OCI-LY7 (cell line): Measurements from ENCODE around the gene RNF220. TPM values are rescaled to one million over a fixed set of nuclear protein-coding genes. Genes with fewer than 3 reads are reported as not detected.

Experiments used
- BruUV-seq: library from RNA; stranded (reverse); fragments of 400-500 nt; replicated peaks from 2 replicates; lab custom pipeline; 2021; lab: Mats Ljungman, UMichigan
- CTCF ChIA-PET: fragments of 300-600 bp; sonication (Branson Sonifier 250); formaldehyde crosslinking; loops from one replicate; lab custom pipeline; 2022; ENCODE audit warnings: antibody characterized with exemption; ENCODE audit not compliant: unreplicated experiment; lab: Charles Lee
- POLR2A ChIA-PET: fragments of 300-600 bp; sonication (Branson Sonifier 250); formaldehyde crosslinking; loops from one replicate; lab custom pipeline; 2022; ENCODE audit warnings: antibody characterized with exemption; lab: Charles Lee
- DNase-seq: peaks from one replicate; pipeline ENCODE4 v3.0.0-alpha.2; 2015; ENCODE audit warnings: low spot score
- H2AFZ ChIP-seq: fragments of 200-600 bp; sonication (generic), shearing (Covaris generic); 2 replicates; pipeline ENCODE4 v1.6.1; 2014; ENCODE audit warnings: mild to moderate bottlenecking, antibody characterized with exemption, low read length, moderate library complexity
- H3K27ac ChIP-seq: fragments of 200-600 bp; sonication (generic); 2 replicates; pipeline ENCODE4 v1.5.1; 2014; ENCODE audit warnings: mixed run types, low read depth, mild to moderate bottlenecking, moderate library complexity, low read length, inconsistent platforms; ENCODE audit not compliant: poor library complexity, severe bottlenecking
- H3K36me3 ChIP-seq: fragments of 200-600 bp; sonication (generic); 2 replicates; pipeline ENCODE4 v1.6.1; 2014; ENCODE audit warnings: mild to moderate bottlenecking, antibody characterized with exemption, low read length, moderate library complexity, mixed read lengths; ENCODE audit not compliant: insufficient read depth
- H3K4me1 ChIP-seq: fragments of 200-600 bp; sonication (generic); 2 replicates; pipeline ENCODE4 v1.5.1; 2014; ENCODE audit warnings: mild to moderate bottlenecking, low read length; ENCODE audit not compliant: insufficient read depth, poor library complexity, severe bottlenecking
- H3K4me2 ChIP-seq: fragments of 200-600 bp; sonication (generic); 2 replicates; pipeline ENCODE4 v1.6.1; 2014; ENCODE audit warnings: mild to moderate bottlenecking, low read length
- H3K4me3 ChIP-seq: fragments of 200-600 bp; sonication (generic); 2 replicates; pipeline ENCODE4 v1.5.1; 2014; ENCODE audit warnings: mild to moderate bottlenecking, low read depth, low read length; ENCODE audit not compliant: poor library complexity, severe bottlenecking
- H3K79me2 ChIP-seq: fragments of 200-600 bp; sonication (generic); 2 replicates; pipeline ENCODE4 v1.6.1; 2016; ENCODE audit warnings: low read depth, mild to moderate bottlenecking, low read length, moderate library complexity, mixed read lengths; ENCODE audit not compliant: insufficient read depth
- H3K9me2 ChIP-seq: fragments of 200-600 bp; sonication (generic); 2 replicates; pipeline ENCODE4 v1.6.1; 2016; ENCODE audit warnings: mild to moderate bottlenecking, low read length, mixed read lengths; ENCODE audit not compliant: insufficient read depth
- H3K9me3 ChIP-seq: fragments of 200-600 bp; sonication (generic); 2 replicates; pipeline ENCODE4 v1.6.1; 2014; ENCODE audit warnings: mild to moderate bottlenecking, mixed run types, low read length, mixed read lengths
- H4K20me1 ChIP-seq: fragments of 200-600 bp; sonication (generic); 2 replicates; pipeline ENCODE4 v1.6.1; 2014; ENCODE audit warnings: mild to moderate bottlenecking, antibody characterized with exemption, low read length, moderate library complexity, mixed read lengths; ENCODE audit not compliant: insufficient read depth
- CTCF ChIP-seq: fragments of 200-600 bp; sonication (generic); conservative IDR thresholded peaks from 2 replicates; pipeline ENCODE4 v1.5.1; 2014; ENCODE audit warnings: mild to moderate bottlenecking, antibody characterized with exemption, low read length, moderate library complexity, mixed read lengths
- EZH2phosphoT487 ChIP-seq: fragments of 200-600 bp; sonication (generic); IDR thresholded peaks from 2 replicates; pipeline ENCODE4 v1.6.1; 2018; ENCODE audit warnings: low read depth, borderline replicate concordance, mild to moderate bottlenecking, mixed run types, antibody characterized with exemption, low read length, moderate library complexity, mixed read lengths
- intact Hi-C: fragments of 100-400 bp; cut with micrococcal nuclease; formaldehyde crosslinking; loops from one replicate; pipeline ENCODE4 v1.10.0; 2022; ENCODE audit not compliant: unreplicated experiment
- total RNA-seq, 2 experiments: library from RNA; depleted of rRNA in 1 of 2; stranded (reverse); fragments of >200 nt in 1 of 2; shearing (Covaris generic) in 1 of 2; gene quantifications; 2 replicates each; pipeline ENCODE4 v1.2.3, GENCODE V29; 2014 to 2022

Gene RNF220
- total RNA-seq, 2 experiments from 2014 or later, result 82.3 to 85.5 TPM

GRCh38 chr1:44416408-44416807, 11.4 kb downstream of the RNF220 start:
- Histone ChIP-seq H2AFZ (no peak overlapping the region), H4K20me1 (no peaks in the 10 kb centered on the region), H3K4me2 (no peak overlapping the region), H3K79me2 (no peaks in the 10 kb centered on the region), H3K4me1 (no peaks in the 10 kb centered on the region), H3K4me3 (no peak overlapping the region), H3K36me3 (no peaks in the 10 kb centered on the region), H3K27ac (no peak overlapping the region), H3K9me3 (no peaks in the 10 kb centered on the region), H3K9me2 (no peaks in the 10 kb centered on the region)
- no peak for DNase-seq
- CTCF ChIA-PET, result no interaction called here
- intact Hi-C loops, result no loop called here
- TF ChIP-seq EZH2phosphoT487 (no peak), CTCF (no peak)
- POLR2A ChIA-PET, result interaction anchor here (0.6 kb wide), 1 partner anchor 874 kb away, joined by 3 read pairs; no protein-coding TSS in a partner anchor
- BruUV-seq, result no TSS peak

GRCh38 chr1:44417351-44418021, 12.4 kb downstream of the RNF220 start:
- intact Hi-C loops, result no loop called here
- H3K4me3 ChIP-seq, result no peak overlapping the region
- H3K9me2 ChIP-seq, result no peaks in the 10 kb centered on the region
- TF ChIP-seq CTCF, result no peak
- TF ChIP-seq EZH2phosphoT487, result no peak
- H2AFZ ChIP-seq, result no peak overlapping the region
- ChIA-PET CTCF (no interaction called here), POLR2A (no interaction called here)
- no peak overlapping the region for H3K4me2 ChIP-seq
- no peaks in the 10 kb centered on the region for H3K9me3 ChIP-seq
- no peaks in the 10 kb centered on the region; the same call in 1 of the 2 replicates for H4K20me1 ChIP-seq
- BruUV-seq, result no TSS peak
- no peaks in the 10 kb centered on the region for H3K4me1 ChIP-seq
- no peaks in the 10 kb centered on the region for H3K36me3 ChIP-seq
- DNase-seq, result no peak
- no peaks in the 10 kb centered on the region for H3K79me2 ChIP-seq
- H3K27ac ChIP-seq, result no peak overlapping the region

- no peak overlapping the region for H3K4me3 ChIP-seq
- H4K20me1 ChIP-seq, result no peaks in the 10 kb centered on the region; the same call in 1 of the 2 replicates
- no TSS peak for BruUV-seq
- H3K4me1 ChIP-seq, result no peaks in the 10 kb centered on the region
- H2AFZ ChIP-seq, result no peak overlapping the region
- TF ChIP-seq CTCF (no peak), EZH2phosphoT487 (no peak)
- H3K27ac ChIP-seq, result no peak overlapping the region
- no peak overlapping the region for H3K4me2 ChIP-seq
- ChIA-PET CTCF (no interaction called here), POLR2A (no interaction called here)
- H3K79me2 ChIP-seq, result no peaks in the 10 kb centered on the region
- no peaks in the 10 kb centered on the region for H3K9me2 ChIP-seq
- intact Hi-C loops, result no loop called here
- no peak for DNase-seq
- H3K9me3 ChIP-seq, result no peaks in the 10 kb centered on the region
- no peaks in the 10 kb centered on the region for H3K36me3 ChIP-seq
Observed at GRCh38 chr1:44418022-44418673, 13.1 kb downstream of the RNF220 start.
